ENCODE measurements around the gene HOXC12. TPM values are rescaled to one million over a fixed set of nuclear protein-coding genes. Genes with fewer than 3 reads are reported as not detected.

Gene HOXC12
- total RNA-seq, 1 donor from 2014 or later = not detected

DNA sequence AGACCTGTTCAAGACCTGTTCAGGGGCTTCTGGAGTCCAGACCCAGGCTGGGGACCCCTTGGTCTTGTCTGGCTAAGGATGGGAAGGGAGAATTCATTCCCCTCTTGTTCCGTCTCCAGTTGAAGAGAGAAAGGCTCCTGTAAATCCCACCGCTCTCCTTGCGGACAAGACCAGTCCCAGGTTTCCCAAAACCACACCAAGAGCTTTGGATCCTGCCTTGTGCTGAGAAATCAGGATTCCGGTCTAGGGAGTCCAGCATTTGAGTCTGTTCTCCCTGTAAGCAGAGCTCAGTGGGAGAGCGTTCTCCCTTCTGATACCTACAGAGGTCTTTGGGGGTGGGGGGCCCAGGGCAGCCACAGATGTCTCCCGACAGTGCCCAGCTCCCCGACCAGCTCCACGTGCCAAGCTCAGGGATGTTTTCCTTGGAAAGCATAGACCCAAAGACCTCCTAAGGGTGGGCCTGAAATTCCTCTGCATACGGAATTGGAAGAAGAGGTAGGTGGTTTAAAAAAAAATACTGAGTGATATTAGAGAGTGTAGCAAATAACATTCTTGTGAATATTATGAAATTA, 14.2 kb upstream of the HOXC12 start:
- DNase-seq (ENCODE audit: low spot score) = no peak

DNA sequence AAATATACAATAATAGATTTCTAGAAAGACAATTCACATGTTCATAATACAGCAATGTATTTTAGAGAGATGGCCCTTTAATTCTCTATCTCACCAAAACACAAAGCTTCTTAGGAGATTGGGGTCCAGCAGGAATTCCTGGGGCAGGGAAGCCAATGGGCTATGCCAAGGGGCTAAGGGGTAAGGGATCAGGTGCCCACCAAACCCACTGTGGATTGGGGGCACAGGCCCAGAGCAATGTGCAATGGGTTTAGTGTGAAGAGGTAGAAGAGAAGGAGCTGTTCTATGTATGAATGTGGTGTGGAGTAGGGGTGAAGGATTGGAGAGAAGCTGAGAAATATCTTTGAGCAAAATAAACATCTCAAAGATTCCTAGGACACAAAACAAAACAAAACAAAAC, 13.5 kb upstream of the HOXC12 start:
- no peak for DNase-seq (ENCODE audit: low spot score)

DNA sequence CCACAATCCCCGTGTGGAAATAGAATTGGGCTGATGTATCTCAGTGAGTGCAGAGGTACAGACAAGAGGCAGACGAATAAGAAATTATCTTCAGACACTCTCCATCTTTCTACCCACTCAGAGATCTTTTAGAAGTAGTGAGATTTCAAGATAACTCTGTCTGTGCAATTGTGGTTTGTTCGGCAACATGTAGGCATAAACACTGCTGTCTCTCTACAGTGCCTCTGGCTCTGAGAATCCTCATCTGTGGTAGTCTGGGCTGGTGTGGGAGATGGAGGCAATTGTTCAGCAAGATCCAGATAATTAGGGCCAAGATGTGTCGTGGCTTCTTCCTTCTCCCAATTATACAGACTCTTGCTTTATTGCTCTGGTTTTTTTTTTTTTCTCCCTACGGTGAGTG, 13.0 kb upstream of the HOXC12 start:
- DNase-seq (ENCODE audit: low spot score) = no peak

DNA sequence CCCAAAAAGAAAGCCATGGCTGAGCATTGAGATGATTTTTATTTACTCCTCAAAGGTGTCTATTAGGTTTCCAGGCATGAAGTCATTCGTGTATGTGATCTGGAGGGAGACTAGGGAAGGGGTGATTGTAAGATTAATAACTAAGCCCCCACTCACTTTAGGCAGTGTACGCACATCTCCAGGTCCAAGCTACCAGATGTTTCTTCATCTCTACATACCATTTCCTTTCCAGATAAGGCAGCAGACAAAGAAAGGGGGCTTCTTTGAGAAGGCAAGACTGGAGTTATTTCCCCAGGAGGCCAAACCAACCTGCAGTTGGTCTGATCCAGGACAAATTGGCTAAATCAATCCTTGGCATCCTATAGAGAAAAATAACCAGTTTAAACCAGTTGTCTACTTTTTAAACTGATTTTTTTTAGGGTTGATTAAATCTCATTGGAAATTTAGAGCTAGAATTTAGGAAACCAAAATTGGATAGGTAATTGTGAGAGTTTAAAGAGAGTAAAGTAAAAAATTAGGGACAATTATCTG, 12.2 kb upstream of the HOXC12 start:
- no peak for DNase-seq (ENCODE audit: low spot score)

DNA sequence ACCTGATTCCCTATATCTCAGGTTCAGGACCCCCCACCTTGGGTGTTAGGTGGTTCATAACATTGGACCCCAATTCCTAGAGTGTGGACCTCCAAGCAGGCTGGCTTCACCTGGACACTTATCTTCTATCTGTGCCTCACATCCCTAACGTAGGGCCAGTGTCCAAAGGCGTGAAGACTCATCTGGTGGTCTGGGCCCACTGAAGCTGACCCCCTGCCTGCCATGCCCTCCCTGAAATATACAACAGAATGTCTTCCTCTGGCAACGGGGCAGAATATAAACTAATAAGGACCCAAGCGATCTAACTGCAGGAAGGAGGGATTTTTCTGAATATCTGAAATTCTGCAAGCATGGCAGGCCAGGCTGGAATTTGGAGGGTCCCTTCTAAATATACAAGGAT, 10.5 kb upstream of the HOXC12 start:
- DNase-seq (ENCODE audit: low spot score) = no peak

DNA sequence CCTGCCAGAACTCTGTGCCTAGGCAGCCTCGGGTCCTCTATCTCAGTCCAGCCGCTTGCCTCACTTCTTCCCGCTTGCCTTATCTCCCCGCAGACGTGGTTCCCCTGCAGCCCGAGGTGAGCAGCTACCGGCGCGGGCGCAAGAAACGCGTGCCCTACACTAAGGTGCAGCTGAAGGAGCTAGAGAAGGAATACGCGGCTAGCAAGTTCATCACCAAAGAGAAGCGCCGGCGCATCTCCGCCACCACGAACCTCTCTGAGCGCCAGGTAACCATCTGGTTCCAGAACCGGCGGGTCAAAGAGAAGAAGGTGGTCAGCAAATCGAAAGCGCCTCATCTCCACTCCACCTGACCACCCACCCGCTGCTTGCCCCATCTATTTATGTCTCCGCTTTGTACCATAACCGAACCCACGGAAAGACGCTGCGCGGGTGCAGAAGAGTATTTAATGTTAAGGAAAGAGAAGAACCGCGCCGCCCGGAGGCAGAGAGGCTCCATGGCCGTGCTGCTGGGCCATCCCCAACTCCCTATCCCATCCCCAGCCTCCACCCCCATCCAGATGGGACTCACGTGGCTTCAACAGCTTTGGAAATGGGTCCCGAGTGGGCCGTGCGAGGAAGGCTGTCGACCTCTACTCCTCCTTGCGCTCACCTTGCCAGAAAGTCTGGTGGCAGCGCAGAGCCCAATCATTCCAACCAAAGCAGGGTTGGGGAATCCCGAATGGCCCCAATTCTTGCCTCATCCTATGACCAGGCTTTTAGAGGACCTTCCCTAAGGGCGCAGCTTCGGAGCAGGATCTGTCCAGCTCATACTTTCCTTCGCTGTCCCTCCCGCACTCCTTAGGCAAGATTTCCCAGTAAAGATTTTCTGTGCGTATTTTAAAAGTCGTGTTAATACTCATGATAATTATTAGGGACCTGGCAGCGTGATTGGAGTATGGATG, 9.5 kb upstream of the HOXC12 start:
- DNase-seq (ENCODE audit: low spot score) = no peak

DNA sequence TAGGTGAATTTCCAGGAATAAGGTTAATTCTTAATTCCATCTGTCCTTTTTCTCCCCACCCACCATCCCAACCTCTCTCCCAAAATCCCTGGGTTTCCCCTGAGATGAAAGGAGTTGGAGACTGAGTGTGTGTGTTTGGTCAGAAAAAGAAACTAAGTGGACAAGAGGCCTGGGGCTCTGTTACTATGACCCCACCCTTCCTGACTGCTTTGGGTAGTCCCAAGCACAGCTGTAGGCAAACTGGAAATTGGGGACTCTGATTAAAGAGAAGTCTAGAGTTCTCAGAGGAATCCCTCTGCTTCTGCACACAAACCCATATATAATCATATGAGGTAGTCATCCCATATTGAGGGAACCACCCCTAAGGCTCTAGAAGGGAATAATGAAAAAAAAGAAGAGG, 7.0 kb upstream of the HOXC12 start:
- DNase-seq (ENCODE audit: low spot score) = no peak

DNA sequence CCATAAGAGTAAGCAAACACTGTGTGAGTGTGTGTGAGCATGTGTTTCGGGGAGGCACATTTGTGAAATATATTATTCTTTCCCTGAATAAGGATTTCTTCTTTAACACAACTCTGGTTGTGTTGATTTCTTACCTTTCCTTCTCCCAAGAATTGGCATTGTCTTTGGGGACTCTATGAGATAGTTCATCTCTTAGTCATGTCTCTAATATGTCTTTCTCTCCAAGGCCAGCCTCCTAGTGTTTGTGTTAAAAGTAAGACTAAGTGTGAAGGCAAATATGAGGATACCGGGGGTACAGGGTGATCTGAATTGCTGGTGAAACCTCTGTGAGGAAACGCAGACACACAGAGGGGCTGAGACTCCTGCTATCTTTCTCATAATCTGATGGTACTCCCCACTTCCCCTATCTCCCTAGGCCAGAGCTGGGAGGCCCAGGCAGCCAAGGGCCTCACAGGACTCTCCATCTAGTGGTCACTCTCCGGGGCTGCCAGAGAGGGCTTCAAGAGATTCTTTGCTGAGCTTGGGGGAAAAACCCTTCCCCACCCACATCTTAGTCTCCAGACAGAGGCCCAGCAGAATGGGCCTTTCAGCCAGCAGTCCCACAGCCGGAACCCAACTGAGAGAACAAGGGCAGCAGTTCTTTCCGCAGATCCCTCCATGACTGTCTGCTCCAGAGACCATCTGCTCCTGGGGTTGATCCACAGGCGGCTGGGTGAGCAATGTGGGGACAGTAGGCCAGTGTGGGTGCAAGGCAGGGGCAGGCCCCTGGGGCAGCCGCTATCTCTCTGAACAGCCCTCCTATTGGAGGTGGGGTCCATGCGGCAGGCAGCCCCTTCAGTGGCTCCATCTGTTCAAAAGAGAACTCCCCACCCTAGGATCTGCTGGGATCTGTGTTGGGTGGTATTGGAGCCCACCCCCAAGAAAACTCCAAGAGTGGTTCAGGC, 5.8 kb upstream of the HOXC12 start:
- no peak for DNase-seq (ENCODE audit: low spot score)

DNA sequence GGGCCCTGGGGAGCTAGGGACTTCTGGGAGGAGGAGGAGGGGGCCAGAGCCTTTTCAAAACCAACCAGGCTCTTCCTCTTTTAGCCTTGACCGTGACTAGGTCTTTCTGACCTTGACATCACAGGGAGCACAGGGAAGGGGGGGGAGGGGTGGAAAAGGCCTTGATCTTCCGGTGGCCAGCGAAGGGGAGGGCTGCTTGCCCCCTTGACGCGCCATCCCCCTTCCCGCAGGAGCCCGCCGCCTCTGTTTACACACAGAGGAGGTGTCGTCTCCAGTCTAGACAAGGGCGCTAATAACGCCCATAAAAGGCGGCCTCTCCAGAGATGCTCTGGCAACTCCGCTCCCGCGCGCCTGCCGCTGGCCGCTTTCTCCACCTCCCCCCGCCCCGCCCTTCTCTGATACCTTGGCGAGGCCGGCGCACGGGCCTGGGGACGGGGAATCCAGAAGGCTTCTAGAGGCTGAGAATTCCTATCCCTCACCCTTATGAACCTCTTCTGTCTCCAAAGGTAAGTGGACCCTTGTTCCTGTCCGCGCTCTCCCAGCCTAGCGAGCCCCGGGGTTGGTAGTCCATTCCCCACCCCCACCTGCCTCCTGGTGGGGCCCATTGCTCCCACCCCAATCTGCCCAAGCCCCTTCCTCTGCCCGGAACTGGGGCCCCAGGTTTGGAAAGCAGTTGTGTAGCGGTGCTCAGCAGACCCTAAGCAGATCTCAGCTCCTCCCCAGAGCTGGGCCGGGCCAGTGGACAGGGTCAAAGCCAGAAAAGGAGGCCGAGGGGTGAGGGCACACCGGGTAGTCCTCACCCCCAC, 4.9 kb upstream of the HOXC12 start:
- no peak for DNase-seq (ENCODE audit: low spot score)

DNA sequence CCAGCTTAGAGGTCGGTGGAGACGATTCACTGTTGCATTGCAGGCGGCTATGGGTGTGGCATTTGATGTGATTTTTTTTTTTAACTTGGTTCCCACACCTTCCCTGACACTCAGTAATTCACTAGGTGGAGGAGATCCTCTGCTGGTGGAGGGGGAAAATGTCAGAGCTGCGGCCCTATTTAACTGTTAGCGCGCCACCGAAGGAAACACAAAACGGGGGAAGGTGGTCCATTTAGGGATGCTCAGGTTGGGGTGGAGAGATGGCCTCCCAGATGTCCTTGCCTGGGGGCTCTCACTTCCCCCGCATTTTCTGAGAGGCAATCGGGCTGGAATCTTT, 4.3 kb upstream of the HOXC12 start:
- no peak for DNase-seq (ENCODE audit: low spot score)

DNA sequence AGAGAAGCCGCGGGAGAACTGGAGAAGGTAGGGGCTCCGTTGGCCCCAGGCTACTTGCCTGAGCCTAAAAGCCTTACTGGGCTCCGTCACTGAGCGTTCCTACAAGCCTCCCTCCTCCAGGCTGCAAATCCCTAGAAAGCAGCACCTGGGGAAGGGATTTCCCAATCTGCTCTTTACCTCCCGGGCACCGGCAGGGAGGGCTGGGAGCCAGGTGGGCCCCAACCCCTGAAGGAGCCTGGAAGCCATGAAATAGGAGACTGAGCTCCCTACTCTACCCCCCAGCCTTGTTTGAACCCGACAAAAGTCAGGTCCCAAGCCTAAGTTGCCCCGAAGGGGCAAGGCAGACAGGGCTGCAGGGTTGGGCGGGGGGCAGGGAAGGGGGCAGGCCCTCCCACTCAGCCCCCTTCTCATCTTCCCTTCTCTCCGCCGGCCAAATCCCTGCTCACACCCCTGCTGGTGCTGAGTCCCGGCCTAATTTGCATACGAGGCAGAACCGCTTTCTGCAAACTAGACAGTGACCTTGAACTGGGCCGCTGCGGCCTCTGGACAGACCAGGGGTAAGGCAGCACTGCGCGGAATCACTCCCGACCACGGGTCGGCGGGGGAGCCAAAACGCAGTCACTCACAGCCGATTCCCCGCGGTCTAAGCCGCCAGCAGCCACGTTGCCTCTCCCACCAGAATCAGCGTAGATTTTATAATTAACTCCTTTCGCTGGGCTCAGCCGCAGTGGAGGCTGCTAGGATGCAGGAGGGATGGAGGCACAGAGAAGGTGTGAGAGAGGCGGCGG, 3.7 kb upstream of the HOXC12 start:
- no peak for DNase-seq (ENCODE audit: low spot score)

DNA sequence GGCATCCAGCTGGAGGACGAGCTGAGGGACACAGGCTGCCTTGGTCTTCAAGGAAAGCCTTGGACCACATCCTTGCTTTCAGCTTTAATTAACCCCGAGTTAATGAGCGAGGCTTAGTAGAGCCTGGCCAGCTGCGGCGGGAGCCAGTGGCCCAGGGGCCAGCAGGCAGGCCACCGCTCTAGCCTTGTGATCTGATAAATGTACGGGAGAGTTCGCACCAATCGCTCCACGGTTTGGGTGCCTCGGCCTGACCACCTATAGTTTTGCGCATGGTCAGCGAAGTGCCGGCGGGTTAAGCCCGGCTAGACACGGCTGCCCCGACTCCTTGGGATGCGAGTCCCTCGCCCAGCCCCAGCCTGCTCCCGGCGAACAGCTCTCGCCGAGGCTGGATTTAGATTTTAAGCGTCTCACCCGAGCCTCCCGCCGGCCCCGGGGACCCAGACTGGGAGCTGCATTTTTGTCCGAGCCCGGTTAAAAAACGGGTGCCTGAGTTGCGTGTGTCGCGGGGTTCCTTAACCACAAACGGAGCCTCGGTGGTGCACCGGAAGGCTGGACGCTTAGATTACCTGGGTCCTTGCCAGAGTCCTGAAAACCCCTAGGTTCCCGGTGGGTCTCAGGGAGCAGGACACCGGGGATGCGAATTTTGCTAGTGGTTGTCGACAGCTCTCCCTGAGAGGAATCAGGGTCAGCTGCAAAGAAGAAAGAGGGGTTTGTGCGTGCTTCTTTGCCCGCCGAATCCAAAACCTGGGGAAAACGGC, 2.9 kb upstream of the HOXC12 start:
- no peak for DNase-seq (ENCODE audit: low spot score)

DNA sequence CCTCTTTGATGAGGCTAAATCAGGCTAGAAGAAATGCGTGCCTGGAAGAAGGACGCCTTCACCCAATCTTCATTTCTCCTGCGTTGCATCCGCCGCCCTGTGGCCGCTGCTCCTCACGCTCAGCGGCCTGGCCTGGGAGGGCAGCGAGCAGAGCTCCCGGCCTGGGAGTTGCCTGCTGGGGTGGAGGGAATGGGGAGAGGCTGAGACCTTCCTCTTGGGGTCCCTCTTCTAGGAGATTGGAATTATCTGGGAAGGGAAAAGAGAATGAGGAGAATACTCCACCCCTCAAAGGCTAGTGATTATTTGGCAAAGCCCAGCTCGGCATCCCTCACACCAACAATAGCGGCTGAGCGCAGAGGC, 2.4 kb upstream of the HOXC12 start:
- DNase-seq (ENCODE audit: low spot score) = no peak

DNA sequence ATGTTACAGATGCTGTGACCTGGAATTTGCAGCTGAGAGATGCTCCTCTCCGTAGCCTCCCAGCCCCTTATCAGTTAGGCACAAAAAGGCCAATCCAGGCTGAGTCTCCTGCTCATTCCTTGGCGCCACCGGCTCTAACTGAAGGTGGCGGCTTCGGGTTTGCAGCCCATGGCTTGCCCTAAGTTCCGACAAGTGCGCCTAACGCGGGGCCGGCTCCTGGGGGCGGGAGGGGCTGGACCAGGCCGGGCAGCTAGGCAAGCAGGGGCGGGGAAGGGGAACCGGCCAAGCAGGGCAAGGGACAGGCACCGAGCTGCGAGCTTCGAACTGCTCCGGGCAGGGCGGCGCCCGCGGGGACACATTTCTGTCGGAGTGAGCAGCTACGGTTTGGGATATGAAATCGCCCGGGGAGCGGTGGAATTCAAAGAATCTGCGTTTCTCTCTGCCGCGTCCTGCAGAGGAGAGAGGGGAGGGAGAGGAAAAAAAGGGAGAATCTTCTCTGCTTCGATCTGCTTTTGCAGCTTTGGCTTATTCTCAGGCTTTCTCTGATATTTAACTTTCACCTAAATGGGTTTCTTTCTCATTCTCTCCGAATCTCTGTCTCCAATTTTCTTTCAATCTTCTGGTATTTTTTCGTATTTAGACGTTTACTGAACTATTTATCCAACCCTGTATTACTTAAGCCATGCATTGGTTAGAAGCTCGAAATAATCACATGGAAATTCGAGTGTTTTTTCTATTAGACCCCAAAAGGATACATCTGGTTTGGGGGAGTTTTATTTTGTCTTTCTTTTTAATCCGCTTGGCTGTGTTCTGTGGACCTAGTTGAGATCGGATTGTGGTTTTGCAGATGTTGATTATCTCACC, 1.6 kb upstream of the HOXC12 start:
- no peak for DNase-seq (ENCODE audit: low spot score)

DNA sequence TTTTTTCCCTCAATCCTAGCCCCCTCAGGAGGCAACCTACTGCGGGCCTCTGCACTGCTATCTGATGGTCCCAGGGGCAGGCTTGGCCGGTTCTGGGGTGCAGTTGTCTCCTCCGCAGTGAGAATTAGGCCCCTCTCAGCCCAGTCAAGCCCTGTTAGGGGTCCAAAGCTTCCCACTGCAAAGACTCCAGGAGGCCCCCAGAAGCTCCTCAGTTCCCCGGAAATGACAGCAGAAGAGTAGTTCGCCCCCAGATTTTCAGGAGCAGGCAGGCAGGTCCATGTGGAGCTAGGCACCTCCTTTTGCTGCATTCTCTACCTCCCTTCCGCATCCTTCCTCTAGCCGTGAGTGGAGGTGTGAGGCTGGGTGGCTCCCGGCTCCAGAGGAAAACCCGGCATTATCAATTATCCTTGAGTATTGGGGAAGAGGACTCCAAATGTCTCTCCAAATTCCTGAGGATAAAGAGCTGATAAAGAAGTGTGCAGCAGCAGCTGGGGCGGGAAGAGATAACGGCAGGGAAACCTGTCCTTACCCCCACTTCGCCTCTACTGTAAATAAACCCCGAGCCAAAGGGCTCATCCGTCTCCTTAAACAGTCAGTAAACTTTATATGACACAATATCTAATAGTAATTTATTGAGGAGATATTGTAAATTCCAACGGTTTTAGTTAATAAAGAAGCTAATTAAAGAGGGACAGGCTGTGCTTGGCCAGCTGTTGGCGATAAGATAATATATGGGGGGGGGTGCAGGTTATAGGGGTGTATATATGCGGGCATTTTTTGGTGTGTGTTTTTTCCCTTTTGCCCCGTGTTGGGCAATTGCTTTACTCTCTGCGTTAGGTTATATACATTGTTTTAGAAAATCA, 641 bp upstream of the HOXC12 start:
- no peak for DNase-seq (ENCODE audit: low spot score)

DNA sequence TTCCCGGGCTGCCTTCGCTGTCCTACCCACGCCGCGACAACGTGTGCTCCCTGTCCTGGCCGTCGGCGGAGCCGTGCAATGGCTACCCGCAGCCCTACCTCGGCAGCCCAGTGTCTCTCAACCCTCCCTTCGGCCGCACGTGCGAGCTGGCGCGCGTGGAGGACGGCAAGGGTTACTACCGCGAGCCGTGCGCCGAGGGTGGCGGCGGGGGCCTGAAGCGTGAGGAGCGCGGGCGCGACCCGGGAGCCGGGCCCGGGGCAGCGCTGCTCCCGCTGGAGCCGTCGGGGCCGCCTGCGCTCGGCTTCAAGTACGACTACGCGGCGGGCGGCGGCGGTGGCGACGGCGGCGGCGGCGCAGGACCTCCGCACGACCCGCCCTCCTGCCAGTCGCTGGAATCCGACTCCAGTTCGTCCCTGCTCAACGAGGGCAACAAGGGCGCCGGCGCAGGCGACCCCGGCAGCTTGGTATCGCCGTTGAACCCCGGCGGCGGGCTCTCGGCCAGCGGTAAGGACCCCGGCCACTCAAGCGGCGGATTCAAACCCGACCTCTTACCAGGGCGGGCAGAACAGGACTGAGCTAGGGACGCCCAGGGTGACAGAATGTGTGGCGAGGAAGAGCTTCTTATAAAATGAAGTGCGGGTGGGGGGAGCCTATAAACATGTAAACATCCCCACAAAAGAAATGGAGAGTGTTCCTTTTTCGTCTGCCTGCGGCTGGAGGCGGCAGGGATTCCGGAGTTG, 503 bp downstream of the HOXC12 start:
- no peak for DNase-seq (ENCODE audit: low spot score)

DNA sequence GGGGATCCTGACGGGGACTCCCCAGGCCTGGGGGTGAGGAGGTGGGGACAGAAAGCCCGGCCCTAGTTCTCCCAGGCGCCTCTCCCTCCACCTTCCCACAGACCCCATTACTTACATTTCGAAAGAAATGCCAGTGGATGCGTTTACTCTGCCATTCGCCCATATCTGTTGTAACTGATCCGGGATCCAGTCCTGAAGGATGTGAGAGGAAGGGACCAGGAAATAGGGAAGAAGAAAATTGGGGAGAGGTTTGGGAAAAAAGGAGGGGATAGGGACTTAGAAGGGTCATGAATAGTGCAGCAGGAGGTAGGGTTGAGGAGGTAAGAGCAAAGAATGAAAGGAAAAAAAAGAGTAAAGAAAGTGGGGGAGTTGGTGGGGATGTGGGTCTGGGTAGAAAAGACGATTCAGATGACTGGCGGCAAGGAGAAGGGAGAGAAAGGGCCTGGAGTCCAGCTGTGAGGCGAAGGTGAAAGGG, 1.1 kb downstream of the HOXC12 start:
- DNase-seq (ENCODE audit: low spot score) = no peak
